Neural cell (in vitro differentiated cells): Measurements from ENCODE around the gene BTAF1. TPM values are rescaled to one million over a fixed set of nuclear protein-coding genes. Genes with fewer than 3 reads are reported as not detected.

Experiments used
- H2AFZ ChIP-seq: fragments of 200-600, 300-800 bp; sonication (generic), shearing (Covaris generic); 2 replicates; pipeline ENCODE4 v1.6.0; 2014; ENCODE audit warnings: low read depth, mild to moderate bottlenecking, antibody characterized with exemption, low read length, moderate library complexity
- H3F3A ChIP-seq: fragments of 200-600 bp; shearing (Covaris generic); 2 replicates; pipeline ENCODE4 v1.6.1; 2016; ENCODE audit warnings: mild to moderate bottlenecking, moderate library complexity, mixed read lengths, antibody characterized with exemption, low read length; ENCODE audit not compliant: insufficient read depth, poor library complexity, severe bottlenecking
- H3K27ac ChIP-seq: fragments of 200-600, 300-800 bp; sonication (generic), shearing (Covaris generic); 2 replicates; pipeline ENCODE4 v1.5.1; 2014; ENCODE audit warnings: mild to moderate bottlenecking, low read length, moderate library complexity
- H3K27me3 ChIP-seq: fragments of 300-800, 200-600 bp; sonication (generic), shearing (Covaris generic); 2 replicates; pipeline ENCODE4 v1.6.0; 2014; ENCODE audit warnings: mild to moderate bottlenecking, low read depth, low read length, moderate library complexity; ENCODE audit not compliant: insufficient read depth
- H3K36me3 ChIP-seq: fragments of 300-800, 200-600 bp; sonication (generic), shearing (Covaris generic); 2 replicates; pipeline ENCODE4 v1.5.1; 2014; ENCODE audit warnings: mild to moderate bottlenecking, antibody characterized with exemption, low read length, moderate library complexity; ENCODE audit not compliant: insufficient read depth
- H3K4me2 ChIP-seq: fragments of 300-800, 200-600 bp; sonication (generic), shearing (Covaris generic); 2 replicates; pipeline ENCODE4 v1.6.0; 2014; ENCODE audit warnings: mild to moderate bottlenecking, low read length
- H3K4me3 ChIP-seq: fragments of 300-800, 200-600 bp; sonication (generic), shearing (Covaris generic); 2 replicates; pipeline ENCODE4 v1.5.1; 2014; ENCODE audit warnings: mild to moderate bottlenecking, low read length, moderate library complexity
- H3K79me2 ChIP-seq: fragments of 200-600 bp; shearing (Covaris generic); replicated peaks from 2 replicates; pipeline ENCODE4 v1.6.0; 2014; ENCODE audit warnings: mild to moderate bottlenecking, low read length, moderate library complexity; ENCODE audit not compliant: insufficient read depth
- H3K9ac ChIP-seq: fragments of 300-800, 200-600 bp; sonication (generic), shearing (Covaris generic); 2 replicates; pipeline ENCODE4 v1.6.1; 2016; ENCODE audit warnings: mild to moderate bottlenecking, low read length, mixed read lengths
- H3K9me2 ChIP-seq: fragments of 200-600 bp; shearing (Covaris generic); 2 replicates; pipeline ENCODE4 v1.6.1; 2016; ENCODE audit warnings: mild to moderate bottlenecking, low read length, mixed read lengths; ENCODE audit not compliant: insufficient read depth
- H3K9me3 ChIP-seq: fragments of 200-600, 300-800 bp; sonication (generic), shearing (Covaris generic); 2 replicates; pipeline ENCODE4 v1.6.1; 2016; ENCODE audit warnings: mild to moderate bottlenecking, mixed run types, low read length, moderate library complexity, mixed read lengths
- H4K20me1 ChIP-seq: fragments of 200-600 bp; shearing (Covaris generic); 2 replicates; pipeline ENCODE4 v1.6.1; 2016; ENCODE audit warnings: mild to moderate bottlenecking, mixed run types; ENCODE audit not compliant: insufficient read depth
- CTCF ChIP-seq: fragments of 450-650 bp; IDR thresholded peaks from 2 replicates; pipeline ENCODE4 v1.5.1; 2014; ENCODE audit warnings: antibody characterized with exemption, mild to moderate bottlenecking, moderate library complexity; ENCODE audit not compliant: poor library complexity, severe bottlenecking
- EP300 ChIP-seq: fragments of 450-650 bp; conservative IDR thresholded peaks from 2 replicates; pipeline ENCODE4 v1.6.1; 2014; ENCODE audit warnings: antibody characterized with exemption, mild to moderate bottlenecking, moderate library complexity; ENCODE audit not compliant: poor library complexity, severe bottlenecking
- EZH2 ChIP-seq: fragments of 200-600, 300-800 bp; shearing (Covaris generic), sonication (generic); IDR thresholded peaks from 2 replicates; pipeline ENCODE4 v1.6.1; 2014; ENCODE audit warnings: antibody characterized with exemption, low read length, borderline replicate concordance, mild to moderate bottlenecking; ENCODE audit not compliant: insufficient read depth, poor library complexity, severe bottlenecking
- MXI1 ChIP-seq: fragments of 450-650 bp; conservative IDR thresholded peaks from 2 replicates; pipeline ENCODE4 v1.6.1; 2014; ENCODE audit warnings: antibody characterized with exemption, mild to moderate bottlenecking; ENCODE audit not compliant: poor library complexity, severe bottlenecking
- POLR2AphosphoS5 ChIP-seq: IDR thresholded peaks from 2 replicates; pipeline ENCODE4 v1.6.1; 2012
- RAD21 ChIP-seq: fragments of 450-650 bp; conservative IDR thresholded peaks from 2 replicates; pipeline ENCODE4 v1.6.1; 2014; ENCODE audit warnings: antibody characterized with exemption, mild to moderate bottlenecking, moderate library complexity
- REST ChIP-seq: IDR thresholded peaks from 2 replicates; pipeline ENCODE4 v1.6.1; 2012; ENCODE audit warnings: borderline replicate concordance
- SMC3 ChIP-seq: fragments of 450-650 bp; conservative IDR thresholded peaks from 2 replicates; pipeline ENCODE4 v1.6.1; 2014; ENCODE audit warnings: antibody characterized with exemption, mild to moderate bottlenecking, moderate library complexity; ENCODE audit not compliant: poor library complexity
- TAF1 ChIP-seq: IDR thresholded peaks from 2 replicates; pipeline ENCODE4 v1.6.1; 2012; ENCODE audit warnings: low read depth
- polyA plus RNA-seq: library from polyadenylated mRNA; depleted of rRNA; stranded (reverse); fragments of >200 nt; gene quantifications from 2 replicates; pipeline ENCODE4 v1.2.3, GENCODE V29; 2014

BTAF1 gene
- polyA plus RNA-seq, 1 donor from 2014 or later, result 69.4 TPM

- Histone ChIP-seq H3F3A (no peaks in the 10 kb centered on the region), H3K9ac (no peak overlapping the region), H3K36me3 (peaks cover 6% of the 10 kb centered on the region), H3K9me3 (no peaks in the 10 kb centered on the region), H3K79me2 (no peaks in the 10 kb centered on the region), H4K20me1 (no peaks in the 10 kb centered on the region), H3K27ac (no peak overlapping the region), H3K4me2 (no peak overlapping the region), H2AFZ (no peak overlapping the region), H3K9me2 (no peaks in the 10 kb centered on the region), H3K27me3 (no peaks in the 10 kb centered on the region), H3K4me3 (no peak overlapping the region)
- TF ChIP-seq EZH2 (no peak), EP300 (no peak), SMC3 (no peak), REST (no peak), CTCF (no peak), MXI1 (no peak), TAF1 (no peak), POLR2AphosphoS5 (no peak), RAD21 (no peak)
These were observed 52.9 kb downstream of the BTAF1 start for GRCh38 chr10:91976317-91977051.

- TF ChIP-seq POLR2AphosphoS5 (no peak), TAF1 (no peak), SMC3 (no peak), REST (no peak), MXI1 (no peak), EZH2 (no peak), EP300 (no peak), RAD21 (no peak), CTCF (no peak)
- Histone ChIP-seq H3K79me2 (no peaks in the 10 kb centered on the region), H3K36me3 (peaks cover 6% of the 10 kb centered on the region)
These were observed 53.9 kb downstream of the BTAF1 start for GRCh38 chr10:91977491-91977890.

More at GRCh38 chr10:91977491-91977890, 53.9 kb downstream of the BTAF1 start:
- Histone ChIP-seq H3K4me3 (no peak overlapping the region), H3K4me2 (no peak overlapping the region), H4K20me1 (no peaks in the 10 kb centered on the region), H3K9ac (no peak overlapping the region), H3K27me3 (no peaks in the 10 kb centered on the region), H3K9me2 (no peaks in the 10 kb centered on the region), H3K9me3 (no peaks in the 10 kb centered on the region), H3K27ac (no peak overlapping the region), H2AFZ (no peak overlapping the region), H3F3A (no peaks in the 10 kb centered on the region)
